Measurements from ENCODE around the gene HAO1.
"Not testable (repeated sequence)": the region's sequence is repeated elsewhere in the genome, so short reads cannot be mapped to it uniquely, and the experiment has no call there.

The HAO1 gene

GRCh38 chr20:7975851-7976414, 35.7 kb upstream of the HAO1 start:
- no peak overlapping the region for H3K27ac ChIP-seq

GRCh38 chr20:7974785-7975435, 34.7 kb upstream of the HAO1 start:
- H3K4me3 ChIP-seq = no peak overlapping the region
- no peak for TF ChIP-seq CTCF (IDR thresholded peaks at IDR 0.05)
- no peak for DNase-seq (ENCODE audit: low spot score)
- no peak overlapping the region for H3K27ac ChIP-seq

More at GRCh38 chr20:7975851-7976414, 35.7 kb upstream of the HAO1 start:
- no peak for TF ChIP-seq CTCF (IDR thresholded peaks at IDR 0.05)
- H3K4me3 ChIP-seq = no peak overlapping the region
- DNase-seq (ENCODE audit: low spot score) = no peak

- no peak for TF ChIP-seq CTCF (IDR thresholded peaks at IDR 0.05)
- H3K4me3 ChIP-seq = no peak overlapping the region
- DNase-seq (ENCODE audit: low spot score) = no peak
- H3K27ac ChIP-seq = no peak overlapping the region
Measured at GRCh38 chr20:7971536-7972280, 31.4 kb upstream of the HAO1 start.

- DNase-seq (ENCODE audit: low spot score) = no peak
- H3K4me3 ChIP-seq = no peak overlapping the region
- H3K27ac ChIP-seq = no peak overlapping the region
- TF ChIP-seq CTCF (IDR thresholded peaks at IDR 0.05) = no peak
Measured at GRCh38 chr20:7967199-7967844, 27.1 kb upstream of the HAO1 start.

- no peak overlapping the region for H3K27ac ChIP-seq
- TF ChIP-seq CTCF (IDR thresholded peaks at IDR 0.05) = no peak
- no peak for DNase-seq (ENCODE audit: low spot score)
- no peak overlapping the region for H3K4me3 ChIP-seq
Measured at GRCh38 chr20:7966176-7966575, 25.9 kb upstream of the HAO1 start.

- no peak for TF ChIP-seq CTCF (IDR thresholded peaks at IDR 0.05)
- no peak overlapping the region for H3K27ac ChIP-seq
- no peak overlapping the region for H3K4me3 ChIP-seq
- DNase-seq (ENCODE audit: low spot score) = no peak
Measured at GRCh38 chr20:7959484-7959883, 19.2 kb upstream of the HAO1 start.

GRCh38 chr20:7956561-7956960, 16.3 kb upstream of the HAO1 start:
- not testable (repeated sequence) for DNase-seq (ENCODE audit: low spot score); H3K27ac ChIP-seq; H3K4me3 ChIP-seq
